Endothelial cell of umbilical vein (primary cell): ENCODE data around the gene SLC5A9. TPM values are rescaled to one million over a fixed set of nuclear protein-coding genes. Genes with fewer than 3 reads are reported as not detected.

Experiments
- BruUV-seq: library from RNA; stranded (reverse); fragments of 400-500 nt; replicated peaks from 2 replicates; lab custom pipeline; 2021; lab: Mats Ljungman, UMichigan
- CTCF ChIA-PET: fragments of 300-600, 350-600 bp; sonication (Branson Sonifier 250); formaldehyde crosslinking; loops from one replicate; lab custom pipeline; 2021; ENCODE audit warnings: antibody characterized with exemption, inconsistent platforms; lab: Charles Lee
- POLR2A ChIA-PET: fragments of 300-600, 350-600 bp; sonication (Branson Sonifier 250); formaldehyde crosslinking; loops from one replicate; lab custom pipeline; 2021; ENCODE audit warnings: antibody characterized with exemption, inconsistent platforms; lab: Charles Lee
- DNase-seq: peaks from one replicate; pipeline ENCODE4 v3.0.0-alpha.2; 2011; ENCODE audit warnings: low read depth, low spot score
- FAIRE-seq: peaks from 2 replicates; lab custom pipeline; 2011; peaks lifted over from hg19 to GRCh38; lab: Jason Lieb, UNC
- H2AFZ ChIP-seq: 2 replicates; pipeline ENCODE4 v1.6.0; 2012; ENCODE audit warnings: low read depth, low read length, control low read depth, inconsistent platforms
- H3K27ac ChIP-seq: 2 replicates; pipeline ENCODE4 v1.5.1; 2011; ENCODE audit warnings: low read depth, mild to moderate bottlenecking, control low read depth, low read length, moderate library complexity; ENCODE audit not compliant: insufficient read depth
- H3K27me3 ChIP-seq, 2 experiments: 2 replicates each; pipeline versions ENCODE4 v1.6.0 to v1.6.1; 2011; ENCODE audit warnings: low read length in 2 of 2, mixed read lengths in 1 of 2; ENCODE audit not compliant: control insufficient read depth in 2 of 2, insufficient read depth in 2 of 2
- H3K36me3 ChIP-seq, 2 experiments: 2 replicates in 1 of 2; 3 replicates in 1 of 2; pipeline ENCODE4 v1.5.1; 2011; ENCODE audit warnings: low read length in 2 of 2, mild to moderate bottlenecking in 1 of 2, moderate library complexity in 1 of 2; ENCODE audit not compliant: control insufficient read depth in 2 of 2, insufficient read depth in 2 of 2; ENCODE audit errors: extremely low read depth in 1 of 2
- H3K4me1 ChIP-seq: 3 replicates; pipeline ENCODE4 v1.5.1; 2011; ENCODE audit warnings: mild to moderate bottlenecking, low read length; ENCODE audit not compliant: control insufficient read depth, insufficient read depth; ENCODE audit errors: extremely low read depth
- H3K4me2 ChIP-seq: 2 replicates; pipeline ENCODE4 v1.6.1; 2011; ENCODE audit warnings: low read length, control low read depth, mixed read lengths; ENCODE audit not compliant: insufficient read depth
- H3K4me3 ChIP-seq, 3 experiments: fragments of 200-600 bp in 1 of 3; sonication (generic), shearing (Covaris generic) in 1 of 3; replicated peaks in 1 of 3; 2 replicates each; pipeline ENCODE4 v1.5.1; 2011 to 2016; ENCODE audit warnings: control low read depth in 3 of 3, low read length in 3 of 3, mild to moderate bottlenecking in 2 of 3, inconsistent platforms in 1 of 3, low read depth in 1 of 3, moderate library complexity in 1 of 3; ENCODE audit not compliant: insufficient read depth in 1 of 3
- H3K79me2 ChIP-seq: 2 replicates; pipeline ENCODE4 v1.6.0; 2012; ENCODE audit warnings: low read length, inconsistent platforms; ENCODE audit not compliant: control insufficient read depth, insufficient read depth
- H3K9ac ChIP-seq: replicated peaks from 2 replicates; pipeline ENCODE3; 2011; ENCODE audit warnings: low read length, control low read depth; ENCODE audit not compliant: insufficient read depth; ENCODE audit errors: extremely low read depth
- H3K9me1 ChIP-seq: replicated peaks from 3 replicates; pipeline ENCODE4 v1.6.0; 2011; ENCODE audit warnings: mild to moderate bottlenecking, low read length; ENCODE audit not compliant: control insufficient read depth, insufficient read depth; ENCODE audit errors: extremely low read depth
- H3K9me3 ChIP-seq: replicated peaks from 2 replicates; pipeline ENCODE4 v1.5.1; 2012; ENCODE audit warnings: low read length, inconsistent platforms; ENCODE audit not compliant: control insufficient read depth, insufficient read depth
- H4K20me1 ChIP-seq: replicated peaks from 2 replicates; pipeline ENCODE3; 2011; ENCODE audit warnings: mild to moderate bottlenecking, low read length; ENCODE audit not compliant: control insufficient read depth, insufficient read depth; ENCODE audit errors: extremely low read depth
- EZH2 ChIP-seq: IDR thresholded peaks from 2 replicates; pipeline ENCODE4 v1.6.1; 2012; ENCODE audit warnings: borderline replicate concordance, low read depth, mild to moderate bottlenecking, moderate library complexity, low read length, inconsistent platforms; ENCODE audit not compliant: severe bottlenecking
- FOS ChIP-seq: IDR thresholded peaks from 2 replicates; pipeline ENCODE4 v1.6.1; 2011; ENCODE audit warnings: mild to moderate bottlenecking, low read length, moderate library complexity, borderline replicate concordance; ENCODE audit not compliant: insufficient read depth
- GATA2 ChIP-seq: IDR thresholded peaks from 2 replicates; pipeline ENCODE4 v1.7.0; 2011; ENCODE audit warnings: low read depth, mild to moderate bottlenecking, moderate library complexity, mixed read lengths, low read length; ENCODE audit not compliant: insufficient read length, insufficient read depth
- JUN ChIP-seq: IDR thresholded peaks from 2 replicates; pipeline ENCODE4 v1.6.1; 2011; ENCODE audit warnings: borderline replicate concordance, low read depth; ENCODE audit not compliant: insufficient read length, insufficient read depth
- MYC ChIP-seq: IDR thresholded peaks from one replicate; pipeline ENCODE4 v1.6.1; 2011; ENCODE audit warnings: mild to moderate bottlenecking, low read depth, low read length
- POLR2A ChIP-seq: IDR thresholded peaks from 2 replicates; pipeline ENCODE4 v1.6.1; 2012; ENCODE audit warnings: low read depth, mild to moderate bottlenecking, control low read depth, low read length
- POLR2AphosphoS5 ChIP-seq: IDR thresholded peaks from 2 replicates; pipeline ENCODE4 v1.6.1; 2012; ENCODE audit warnings: low read depth, mild to moderate bottlenecking, control low read depth, low read length, moderate library complexity; ENCODE audit not compliant: insufficient read depth
- dilution Hi-C: fragments of 300-500 bp; cut with MboI; formaldehyde crosslinking; loops from one replicate; pipeline ENCODE4 v1.15.0; 2019; ENCODE audit warnings: low sequenced_read_pairs; ENCODE audit not compliant: extremely low pct_ligation_motif_present
- intact Hi-C: fragments of 100-400 bp; cut with micrococcal nuclease; formaldehyde crosslinking; loops from one replicate; pipeline ENCODE4 v1.10.0; 2022
- polyA plus RNA-seq, 4 experiments: library from polyadenylated mRNA; depleted of rRNA in 3 of 4; stranded (reverse) in 3 of 4; unstranded in 1 of 4; fragments of >200 nt; gene quantifications; 2 replicates each; pipeline versions ENCODE4 v1.2.1 to v1.2.3, GENCODE V29; 2011 to 2012; ENCODE audit warnings: missing spikeins in 1 of 4
- total RNA-seq: library from RNA; stranded (reverse); gene quantifications from 2 replicates; pipeline ENCODE4 v1.2.3, GENCODE V29; 2021
- TF ChIP-seq, protein P1 (sequence below), 2 donors: IDR thresholded peaks; 1 replicate in 1 of 2; 2 replicates in 1 of 2; pipeline ENCODE4 v1.5.1; 2011; ENCODE audit warnings: low read length in 2 of 2, mild to moderate bottlenecking in 2 of 2, moderate library complexity in 2 of 2, control low read depth in 1 of 2, inconsistent platforms in 1 of 2, low read depth in 1 of 2; ENCODE audit not compliant: insufficient read depth in 1 of 2; ENCODE audit errors: extremely low read depth in 1 of 2
- TF ChIP-seq, protein P2 (sequence below): IDR thresholded peaks from 2 replicates; pipeline ENCODE4 v1.6.1; 2011; ENCODE audit not compliant: insufficient read depth, insufficient read length

Gene SLC5A9
- total and polyA plus RNA-seq, 2 donors (not counting 3 experiments of a cell fraction or from before 2014, with no cell fraction given): not detected

DNA sequence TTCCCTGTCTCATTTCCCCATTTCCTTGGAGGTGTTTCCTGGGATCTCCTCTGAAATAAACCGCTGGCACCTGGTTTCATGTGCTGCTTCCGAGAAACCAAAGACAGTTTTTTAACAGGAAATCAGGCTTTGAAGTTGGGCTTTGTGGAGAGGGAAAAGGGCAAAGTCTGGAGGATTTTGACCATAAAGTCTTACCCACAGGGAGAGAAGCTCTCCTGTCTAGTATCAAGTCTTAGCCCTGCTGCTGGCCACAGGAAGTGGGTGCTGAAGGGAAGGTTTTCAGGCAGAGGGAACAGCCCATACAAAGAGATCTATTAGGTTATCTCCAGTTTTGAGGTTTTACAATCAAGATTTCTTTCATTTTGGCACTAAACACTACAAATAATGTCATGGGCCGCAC is 29.3 kb downstream of the SLC5A9 start:
- DNase-seq: no peak
- intact Hi-C loops (no loop called here), dilution Hi-C loops (no loop called here)
- no peaks in the 10 kb centered on the region for H3K9me1 ChIP-seq
- no peak overlapping the region for H2AFZ ChIP-seq
- no peak overlapping the region for H3K4me2 ChIP-seq
- H3K79me2 ChIP-seq: no peaks in the 10 kb centered on the region
- H3K4me3 ChIP-seq: no peak overlapping the region
- H3K27me3 ChIP-seq: no peaks in the 10 kb centered on the region
- no peaks in the 10 kb centered on the region for H3K36me3 ChIP-seq
- POLR2A ChIA-PET: no interaction called here
- no peak overlapping the region for H3K9ac ChIP-seq
- no peak for FAIRE-seq
- H4K20me1 ChIP-seq: no peaks in the 10 kb centered on the region
- BruUV-seq: no TSS peak
- TF ChIP-seq, protein P1, sequence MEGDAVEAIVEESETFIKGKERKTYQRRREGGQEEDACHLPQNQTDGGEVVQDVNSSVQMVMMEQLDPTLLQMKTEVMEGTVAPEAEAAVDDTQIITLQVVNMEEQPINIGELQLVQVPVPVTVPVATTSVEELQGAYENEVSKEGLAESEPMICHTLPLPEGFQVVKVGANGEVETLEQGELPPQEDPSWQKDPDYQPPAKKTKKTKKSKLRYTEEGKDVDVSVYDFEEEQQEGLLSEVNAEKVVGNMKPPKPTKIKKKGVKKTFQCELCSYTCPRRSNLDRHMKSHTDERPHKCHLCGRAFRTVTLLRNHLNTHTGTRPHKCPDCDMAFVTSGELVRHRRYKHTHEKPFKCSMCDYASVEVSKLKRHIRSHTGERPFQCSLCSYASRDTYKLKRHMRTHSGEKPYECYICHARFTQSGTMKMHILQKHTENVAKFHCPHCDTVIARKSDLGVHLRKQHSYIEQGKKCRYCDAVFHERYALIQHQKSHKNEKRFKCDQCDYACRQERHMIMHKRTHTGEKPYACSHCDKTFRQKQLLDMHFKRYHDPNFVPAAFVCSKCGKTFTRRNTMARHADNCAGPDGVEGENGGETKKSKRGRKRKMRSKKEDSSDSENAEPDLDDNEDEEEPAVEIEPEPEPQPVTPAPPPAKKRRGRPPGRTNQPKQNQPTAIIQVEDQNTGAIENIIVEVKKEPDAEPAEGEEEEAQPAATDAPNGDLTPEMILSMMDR (IDR thresholded peaks at IDR 0.05; ENCODE audit: extremely low read depth in 1 of 2, insufficient read depth in 1 of 2, low read depth in 1 of 2, low read length in 2 of 2): no peak
- no peak for TF ChIP-seq POLR2A
- no peak for TF ChIP-seq GATA2
- no peaks in the 10 kb centered on the region for H3K4me1 ChIP-seq
- H3K9me3 ChIP-seq: no peaks in the 10 kb centered on the region
- CTCF ChIA-PET: no interaction called here
- no peak overlapping the region for H3K27ac ChIP-seq

DNA sequence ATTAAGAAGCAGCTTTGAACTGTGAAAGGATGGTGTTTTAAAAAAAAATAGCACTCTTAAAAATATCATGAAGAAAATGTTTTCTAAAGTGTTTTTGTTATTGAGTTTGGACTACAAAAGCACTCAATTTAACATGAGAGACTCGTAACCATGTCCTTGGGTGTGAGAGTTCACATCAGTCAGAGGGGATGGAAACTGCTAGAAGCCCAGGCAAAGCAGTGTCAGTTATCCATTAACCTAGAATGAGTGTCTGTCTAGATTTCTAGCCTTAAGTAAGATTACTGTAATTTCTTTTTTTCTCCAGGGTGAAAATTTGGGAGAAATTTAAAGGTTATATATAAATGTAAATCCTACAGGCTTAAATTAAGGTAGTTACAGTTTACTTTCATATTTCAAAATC is 31.7 kb downstream of the SLC5A9 start:
- H3K4me2 ChIP-seq: no peak overlapping the region
- no peak overlapping the region for H3K4me3 ChIP-seq
- no peak overlapping the region for H3K27ac ChIP-seq
- H3K9me1 ChIP-seq: no peaks in the 10 kb centered on the region
- H3K4me1 ChIP-seq: no peaks in the 10 kb centered on the region
- FAIRE-seq (no peak), DNase-seq (no peak)
- dilution Hi-C loops (no loop called here), intact Hi-C loops (no loop called here)
- H3K9me3 ChIP-seq: no peaks in the 10 kb centered on the region
- POLR2A ChIA-PET: no interaction called here
- no peak overlapping the region for H3K9ac ChIP-seq
- TF ChIP-seq, protein P2, sequence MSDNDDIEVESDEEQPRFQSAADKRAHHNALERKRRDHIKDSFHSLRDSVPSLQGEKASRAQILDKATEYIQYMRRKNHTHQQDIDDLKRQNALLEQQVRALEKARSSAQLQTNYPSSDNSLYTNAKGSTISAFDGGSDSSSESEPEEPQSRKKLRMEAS: no peak
- TF ChIP-seq MYC (no peak), POLR2A (no peak), POLR2AphosphoS5 (no peak), GATA2 (no peak), FOS (no peak), EZH2 (no peak), JUN (no peak)
- TF ChIP-seq, protein P1 (IDR thresholded peaks at IDR 0.05; ENCODE audit: extremely low read depth in 1 of 2, insufficient read depth in 1 of 2, low read depth in 1 of 2, low read length in 2 of 2): no peak
- CTCF ChIA-PET: interaction anchor here (1.4 kb wide), 1 partner anchor 19 kb away, joined by 5 read pairs; no protein-coding TSS in a partner anchor
- H3K36me3 ChIP-seq: no peaks in the 10 kb centered on the region
- H2AFZ ChIP-seq: no peak overlapping the region
- H4K20me1 ChIP-seq: no peaks in the 10 kb centered on the region
- no peaks in the 10 kb centered on the region for H3K79me2 ChIP-seq
- no peaks in the 10 kb centered on the region for H3K27me3 ChIP-seq
- BruUV-seq: no TSS peak
